ENCODE results near the gene IFNLR1.

DNA sequence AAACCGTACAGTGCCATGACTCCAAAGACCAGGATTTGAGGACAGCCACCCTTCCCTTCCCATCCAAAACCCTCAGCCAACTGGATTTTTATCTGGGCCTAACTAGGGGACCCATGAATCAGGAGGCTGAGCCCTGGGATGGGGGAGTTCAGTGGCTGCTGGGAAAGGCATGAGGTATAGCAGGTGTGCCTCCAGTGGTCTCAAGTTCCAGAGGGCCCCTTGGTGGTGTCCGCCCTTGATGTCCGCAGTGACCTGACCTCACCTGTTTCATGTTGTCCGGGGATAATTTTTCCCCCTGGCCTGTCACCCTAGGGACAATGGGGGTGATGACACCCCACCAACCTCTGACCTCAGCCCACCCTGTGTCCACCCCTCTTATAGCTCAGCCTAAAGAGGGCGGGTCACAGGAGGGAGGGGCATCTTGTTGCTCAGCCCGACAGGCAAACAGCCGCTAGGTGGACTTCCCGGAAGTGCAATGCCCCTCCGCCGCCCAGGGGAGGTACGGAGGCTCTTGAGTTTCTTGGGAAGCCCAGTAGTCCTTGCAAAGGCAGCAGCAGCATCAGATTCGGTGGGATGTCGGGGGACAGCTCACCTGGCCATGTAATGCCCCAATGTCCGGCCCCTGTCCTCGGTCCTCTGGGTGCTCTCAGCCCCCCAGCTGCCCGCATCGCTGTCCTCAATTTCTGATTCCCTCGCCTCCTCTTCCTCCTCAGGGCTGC lies 30.4 kb downstream of the IFNLR1 start:
- TF ChIP-seq, protein P1, sequence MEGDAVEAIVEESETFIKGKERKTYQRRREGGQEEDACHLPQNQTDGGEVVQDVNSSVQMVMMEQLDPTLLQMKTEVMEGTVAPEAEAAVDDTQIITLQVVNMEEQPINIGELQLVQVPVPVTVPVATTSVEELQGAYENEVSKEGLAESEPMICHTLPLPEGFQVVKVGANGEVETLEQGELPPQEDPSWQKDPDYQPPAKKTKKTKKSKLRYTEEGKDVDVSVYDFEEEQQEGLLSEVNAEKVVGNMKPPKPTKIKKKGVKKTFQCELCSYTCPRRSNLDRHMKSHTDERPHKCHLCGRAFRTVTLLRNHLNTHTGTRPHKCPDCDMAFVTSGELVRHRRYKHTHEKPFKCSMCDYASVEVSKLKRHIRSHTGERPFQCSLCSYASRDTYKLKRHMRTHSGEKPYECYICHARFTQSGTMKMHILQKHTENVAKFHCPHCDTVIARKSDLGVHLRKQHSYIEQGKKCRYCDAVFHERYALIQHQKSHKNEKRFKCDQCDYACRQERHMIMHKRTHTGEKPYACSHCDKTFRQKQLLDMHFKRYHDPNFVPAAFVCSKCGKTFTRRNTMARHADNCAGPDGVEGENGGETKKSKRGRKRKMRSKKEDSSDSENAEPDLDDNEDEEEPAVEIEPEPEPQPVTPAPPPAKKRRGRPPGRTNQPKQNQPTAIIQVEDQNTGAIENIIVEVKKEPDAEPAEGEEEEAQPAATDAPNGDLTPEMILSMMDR (conservative IDR thresholded peaks at IDR 0.05 in 1 of 2, IDR thresholded peaks at IDR 0.05 in 1 of 2; ENCODE audit: extremely low read depth in 1 of 2, insufficient read depth in 1 of 2, low read depth in 1 of 2, low read length in 2 of 2): no peak
- no peak for TF ChIP-seq EZH2 (IDR thresholded peaks at IDR 0.05; ENCODE audit: borderline replicate concordance, low read length)
